Tibial nerve (tissue), 4 donors: ENCODE results near the gene ALLC.

Source experiments
- CTCF ChIP-seq, 5 experiments: fragments of 200-600 bp in 3 of 5; fragments of 450-650 bp in 2 of 5; sonication (generic) in 3 of 5; IDR thresholded peaks; one replicate each; pipeline ENCODE4 v1.5.1; 2016 to 2019; ENCODE audit warnings: antibody characterized with exemption in 5 of 5, mild to moderate bottlenecking in 3 of 5, moderate library complexity in 2 of 5
- EP300 ChIP-seq, 2 donors: sonication (generic); formaldehyde crosslinking; IDR thresholded peaks; one replicate each; pipeline ENCODE4 v1.6.1; 2017; ENCODE audit warnings: antibody characterized with exemption in 2 of 2, mild to moderate bottlenecking in 1 of 2
- POLR2A ChIP-seq, 2 donors: fragments of 450-650 bp; IDR thresholded peaks; one replicate each; pipeline ENCODE4 v1.6.1; 2017; ENCODE audit warnings: antibody characterized with exemption in 2 of 2, mild to moderate bottlenecking in 2 of 2, moderate library complexity in 2 of 2

GRCh38 chr2:3654531-3655225, 3.3 kb upstream of the ALLC start:
- TF ChIP-seq CTCF (IDR thresholded peaks at IDR 0.05) (no peak), POLR2A (IDR thresholded peaks at IDR 0.05) (no peak), EP300 (IDR thresholded peaks at IDR 0.05) (no peak)
